ENCODE measurements around the gene TMED7.
A peak's percentile ranks its signal among the peaks of the same experiment; 100 is the strongest.
"Not testable (repeated sequence)": the region's sequence is repeated elsewhere in the genome, so short reads cannot be mapped to it uniquely, and the experiment has no call there.

Gene TMED7

DNA sequence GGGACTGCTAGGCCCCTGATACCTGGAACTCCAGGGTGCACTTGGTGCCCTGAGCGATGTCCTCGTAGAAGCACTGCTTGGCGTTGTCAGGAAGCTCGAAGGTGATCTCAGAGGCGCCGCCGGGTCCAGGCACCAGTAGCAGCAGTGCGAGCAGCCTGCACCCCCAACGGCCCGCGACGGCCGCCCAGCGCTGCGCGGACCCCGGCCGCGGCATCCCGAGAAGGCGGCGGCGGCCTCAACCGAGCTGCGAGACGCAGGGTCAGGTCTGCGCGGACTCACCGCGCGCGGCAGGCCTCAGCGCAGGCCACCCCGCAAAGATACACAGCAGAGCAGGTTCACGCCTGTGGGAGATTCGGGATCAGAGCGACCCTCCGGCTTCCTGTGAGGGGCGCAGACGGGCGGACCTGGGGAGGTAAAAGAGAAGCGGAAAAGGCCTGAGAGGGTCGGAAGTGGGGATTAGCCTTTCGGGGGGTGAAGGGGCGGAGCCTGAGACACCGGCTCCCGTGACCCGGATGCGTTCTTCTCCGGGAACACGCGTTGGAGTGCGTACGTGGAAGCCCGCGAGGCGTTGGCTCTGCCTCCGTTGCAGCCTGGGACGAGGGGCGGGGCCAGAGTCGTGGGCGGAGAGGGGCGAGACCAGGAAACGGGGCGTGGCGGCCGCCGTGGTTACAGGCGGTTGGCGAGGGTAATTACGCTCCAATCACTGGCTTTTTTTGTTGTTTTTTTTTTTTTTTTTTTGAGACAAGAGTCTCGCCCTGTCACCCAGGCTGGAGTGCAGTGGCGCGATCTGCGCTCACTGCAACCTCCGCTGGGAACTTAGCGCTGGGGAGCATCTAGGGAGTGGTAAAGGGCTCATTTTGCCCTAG, at the start of gene TMED7:
Gene TMED7 (minus strand): TSS at position 458 of the 866 bp plus-strand sequence. CDS start 244 bp downstream, at position 214.
- DNase-seq = peak; percentile 86

DNA sequence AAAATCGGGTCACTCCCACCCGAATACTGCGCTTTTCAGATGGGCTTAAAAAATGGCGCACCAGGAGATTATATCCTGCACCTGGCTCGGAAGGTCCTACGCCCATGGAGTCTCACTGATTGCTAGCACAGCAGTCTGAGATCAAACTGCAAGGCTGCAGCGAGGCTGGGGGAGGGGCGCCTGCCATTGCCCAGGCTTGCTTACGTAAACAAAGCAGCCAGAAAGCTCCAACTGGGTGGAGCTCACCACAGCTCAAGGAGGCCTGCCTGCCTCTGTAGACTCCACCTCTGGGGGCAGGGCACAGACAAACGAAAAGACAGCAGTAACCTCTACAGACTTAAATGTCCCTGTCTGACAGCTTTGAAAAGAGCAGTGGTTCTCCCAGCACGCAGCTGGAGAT, 48.9 kb upstream of the TMED7 start:
- DNase-seq = not testable (repeated sequence)

DNA sequence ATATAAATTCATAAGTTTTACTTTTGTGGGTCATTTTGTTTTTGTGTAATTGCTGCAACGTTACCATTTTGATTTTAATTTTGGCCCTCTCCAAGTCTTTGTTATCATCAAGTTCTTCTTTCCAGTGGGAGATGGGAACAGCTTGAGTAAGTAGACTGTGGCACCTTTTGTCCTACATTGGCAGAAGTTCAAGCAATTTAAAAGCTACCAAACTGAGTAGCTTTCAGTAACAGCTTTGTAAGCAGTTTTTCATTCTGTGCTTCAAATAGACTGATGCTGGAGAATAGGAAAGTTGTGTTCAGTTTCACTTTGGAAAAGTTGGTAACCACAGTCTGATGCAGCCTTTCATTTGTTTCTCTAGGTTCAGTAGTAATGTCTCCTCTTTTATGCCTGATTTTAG, 47.8 kb upstream of the TMED7 start:
- DNase-seq = no peak

DNA sequence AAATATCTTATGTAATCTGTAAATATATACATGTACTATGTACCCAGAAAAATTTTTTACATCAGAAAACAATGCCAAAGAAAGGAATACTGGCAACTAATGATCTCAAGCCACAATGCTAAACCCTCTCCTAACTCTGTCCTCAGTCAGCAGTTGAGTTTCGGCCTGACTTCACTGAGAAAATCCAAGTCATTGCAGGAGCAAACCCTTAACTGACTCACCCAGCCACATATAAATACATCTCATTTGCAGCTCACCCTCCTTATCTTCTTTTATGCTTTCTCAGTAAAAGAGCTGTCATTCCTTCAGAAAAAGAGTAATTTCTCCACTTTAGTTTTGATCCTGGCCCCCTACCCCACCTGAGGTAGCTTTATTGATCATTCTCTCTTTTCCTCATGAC, 46.1 kb upstream of the TMED7 start:
- no peak for DNase-seq

DNA sequence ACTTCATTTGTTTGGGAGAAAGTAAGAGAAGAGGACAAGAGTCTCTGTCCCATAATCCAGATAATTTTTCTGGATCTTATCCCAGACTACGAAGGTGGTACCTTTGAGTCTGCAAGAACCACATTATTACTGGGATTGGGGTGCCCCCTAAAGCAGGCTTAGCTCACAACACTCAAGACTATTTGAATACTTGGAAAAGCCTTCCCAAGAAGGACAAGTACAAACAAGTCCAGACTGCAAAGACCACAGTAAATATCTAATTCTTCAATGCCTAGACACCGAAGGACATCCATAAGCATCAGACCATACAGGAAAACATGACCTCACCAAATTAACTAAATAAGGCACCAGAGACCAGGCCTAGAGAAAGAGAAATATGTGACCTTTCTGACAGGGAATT, 40.2 kb upstream of the TMED7 start:
- DNase-seq = no peak

DNA sequence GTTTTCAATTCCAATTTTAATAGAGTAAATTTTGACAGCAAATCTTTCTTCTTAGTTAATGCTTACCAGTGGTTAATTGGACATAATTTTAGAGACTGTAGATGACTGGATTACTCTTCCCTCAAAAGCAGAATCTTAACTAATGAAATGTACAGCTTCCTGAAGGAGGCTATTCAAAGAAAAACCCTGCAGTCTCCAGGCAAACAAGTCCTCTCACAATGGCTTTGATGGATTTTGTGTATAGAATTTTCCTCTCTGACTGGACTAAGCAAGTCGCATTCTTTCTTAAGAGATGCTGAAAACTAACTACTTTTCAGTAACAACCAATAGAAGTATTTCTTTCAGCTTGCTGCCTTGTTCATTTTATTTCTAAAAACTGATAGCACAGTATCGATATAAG, 35.7 kb upstream of the TMED7 start:
- DNase-seq = no peak

DNA sequence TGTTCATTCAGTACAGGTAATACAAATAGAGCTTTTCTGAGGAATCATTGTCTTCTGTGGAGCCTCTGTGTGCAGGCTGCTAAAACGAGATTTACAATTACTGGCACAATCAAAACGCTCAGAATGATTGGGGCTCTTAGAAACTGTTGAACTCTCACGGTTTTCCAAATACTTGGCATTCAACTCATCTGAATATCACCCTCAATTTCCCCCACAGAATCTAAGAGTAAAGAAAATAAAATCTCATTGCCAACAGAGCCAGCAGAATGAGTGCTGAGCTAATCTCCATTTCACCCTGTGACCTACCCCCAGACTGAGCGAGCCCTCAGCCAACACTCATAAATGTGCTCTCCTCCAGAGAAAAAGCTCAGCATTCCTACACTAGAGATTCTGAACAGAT, 35.3 kb upstream of the TMED7 start:
- DNase-seq = no peak

DNA sequence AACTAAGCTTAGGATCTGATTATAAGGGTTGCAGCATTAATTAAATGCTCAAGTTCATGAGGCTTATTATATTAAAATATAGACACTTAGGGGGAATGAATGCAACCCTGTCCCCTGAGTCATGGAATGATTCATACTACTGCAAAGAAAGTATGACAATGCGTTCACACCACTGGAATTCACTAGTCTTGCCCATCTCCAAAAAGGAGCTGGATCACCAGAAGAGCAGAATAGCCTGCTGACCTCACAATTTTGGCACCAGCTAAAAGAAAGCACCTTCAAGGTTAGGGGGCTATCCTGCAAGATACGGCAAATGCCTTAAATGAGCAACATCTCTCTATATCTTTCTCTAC, 32.0 kb upstream of the TMED7 start:
- no peak for DNase-seq

DNA sequence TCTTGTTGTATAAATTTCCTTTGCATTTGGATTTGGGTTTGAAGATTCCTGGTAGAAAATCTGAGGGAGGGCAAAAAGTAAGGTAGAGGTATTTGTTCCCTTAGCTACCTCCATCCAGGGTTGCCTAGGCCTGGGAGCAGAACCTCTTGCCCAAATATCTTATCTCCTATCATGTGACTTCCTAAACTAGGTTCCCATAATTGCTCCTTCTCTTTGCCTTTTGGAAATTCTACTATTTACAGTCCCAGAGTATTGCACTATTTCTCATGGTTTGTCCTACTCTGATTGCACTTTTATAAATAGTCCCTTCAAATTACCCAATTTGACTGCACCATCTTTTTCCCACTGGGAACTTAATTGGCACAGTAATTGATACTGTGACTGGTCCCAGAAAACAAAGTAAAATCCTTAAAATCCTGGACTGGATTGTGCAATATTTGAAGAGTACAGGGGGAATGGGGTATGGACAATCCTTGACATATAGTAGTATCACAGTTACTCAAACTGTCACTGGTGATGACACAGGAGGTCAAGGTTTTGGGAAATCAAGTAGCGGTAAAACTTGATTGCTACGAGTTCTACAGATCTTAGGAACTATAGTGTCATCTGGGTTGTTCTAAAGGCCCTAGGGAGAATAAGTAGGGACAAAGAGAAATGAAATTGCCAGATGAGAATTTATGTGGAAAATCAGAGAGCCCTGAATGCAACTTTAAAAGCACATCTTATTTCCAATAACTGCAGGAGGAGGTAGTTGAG, 31.5 kb upstream of the TMED7 start:
- no peak for DNase-seq

DNA sequence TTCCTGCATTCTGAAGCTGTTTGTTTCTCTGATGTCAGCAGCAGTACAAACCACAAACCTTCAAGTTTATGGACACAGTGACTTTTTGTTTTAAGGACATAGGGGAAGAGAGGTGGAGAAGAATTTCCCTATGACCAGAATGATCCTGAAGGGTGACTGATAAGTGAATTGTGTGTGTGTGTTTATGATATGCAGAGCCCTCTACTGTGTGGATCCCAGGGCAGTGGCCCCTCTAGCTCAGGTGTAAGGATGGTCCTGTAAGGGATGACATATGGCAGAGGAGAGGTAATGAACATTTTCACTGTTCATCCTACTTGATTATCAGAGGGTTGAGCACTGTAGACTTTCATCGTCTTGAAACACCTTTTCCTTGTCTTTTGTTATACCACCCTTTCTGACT, 30.6 kb upstream of the TMED7 start:
- DNase-seq = no peak

DNA sequence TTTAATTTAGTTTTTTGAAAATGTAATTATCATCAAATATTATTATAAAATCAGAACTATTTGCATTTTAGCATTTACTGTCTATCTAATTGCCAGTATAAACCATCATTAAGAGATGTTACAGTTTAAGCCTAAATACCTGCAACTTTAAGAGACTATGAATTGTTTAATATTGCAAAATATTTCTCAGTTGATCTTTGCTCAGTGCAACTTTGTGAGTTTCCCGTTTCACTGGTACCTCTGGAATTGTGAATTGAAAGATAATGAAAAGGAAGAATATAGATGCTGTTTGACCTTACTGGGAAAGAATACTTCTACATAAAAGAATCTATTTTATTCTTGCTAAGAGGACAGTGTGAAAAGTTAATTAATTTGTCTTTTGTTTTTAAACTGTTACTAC, 30.2 kb upstream of the TMED7 start:
- DNase-seq = no peak

DNA sequence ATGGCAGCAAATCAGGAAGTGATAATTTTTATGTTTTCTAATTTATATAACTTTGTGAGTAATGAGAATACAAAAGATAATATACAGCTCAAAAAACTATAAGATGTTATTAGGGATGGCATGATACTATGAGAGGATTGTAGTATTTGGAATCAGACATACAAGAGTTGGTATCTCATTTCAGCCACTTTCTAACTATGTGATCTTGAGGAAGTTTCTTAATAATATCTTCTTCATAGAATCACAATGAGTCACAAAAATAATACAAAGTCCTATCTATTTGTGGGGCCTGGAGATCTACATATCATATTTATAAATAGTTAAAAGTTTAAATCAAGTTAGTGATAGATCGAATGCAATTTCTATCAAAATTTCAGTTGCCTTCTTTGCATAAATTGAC, 23.7 kb upstream of the TMED7 start:
- no peak for DNase-seq

DNA sequence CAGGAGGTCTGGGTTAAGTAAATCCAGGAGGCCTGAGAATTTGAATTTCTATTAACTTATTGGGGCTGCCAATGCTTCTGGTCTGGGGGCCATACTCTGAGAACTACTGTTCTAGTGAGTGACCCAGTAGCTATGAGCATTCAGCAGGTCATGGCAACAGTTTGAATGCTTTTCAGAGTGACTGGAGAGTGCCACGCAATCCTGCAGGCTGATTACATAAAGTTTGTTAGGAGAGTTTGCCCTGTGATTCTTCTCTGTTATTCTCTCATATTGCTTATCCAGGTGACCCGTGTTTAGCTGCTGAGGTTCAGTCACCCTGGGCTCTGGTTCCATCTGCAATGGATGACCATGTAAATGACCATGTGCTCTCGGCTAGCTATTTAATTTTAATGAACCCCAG, 22.2 kb upstream of the TMED7 start:
- DNase-seq = no peak

DNA sequence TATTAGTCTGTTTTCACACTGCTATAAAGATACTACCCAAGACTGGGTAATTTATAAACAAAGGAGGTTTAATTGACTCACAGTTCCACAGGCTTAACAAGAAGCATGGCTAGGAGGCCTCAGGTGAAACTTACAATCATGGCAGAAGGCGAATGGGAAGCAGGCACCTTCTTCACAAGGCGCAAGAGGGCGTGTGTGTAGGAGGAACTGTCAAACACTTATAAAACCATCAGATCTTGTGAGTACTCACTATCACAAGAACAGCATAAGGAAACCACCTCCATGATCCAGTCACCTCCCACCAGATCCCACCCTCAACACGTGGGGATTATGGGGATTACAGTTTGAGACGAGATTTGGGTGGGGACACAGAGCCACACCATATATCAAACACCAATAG, 19.6 kb upstream of the TMED7 start:
- not testable (repeated sequence) for DNase-seq

DNA sequence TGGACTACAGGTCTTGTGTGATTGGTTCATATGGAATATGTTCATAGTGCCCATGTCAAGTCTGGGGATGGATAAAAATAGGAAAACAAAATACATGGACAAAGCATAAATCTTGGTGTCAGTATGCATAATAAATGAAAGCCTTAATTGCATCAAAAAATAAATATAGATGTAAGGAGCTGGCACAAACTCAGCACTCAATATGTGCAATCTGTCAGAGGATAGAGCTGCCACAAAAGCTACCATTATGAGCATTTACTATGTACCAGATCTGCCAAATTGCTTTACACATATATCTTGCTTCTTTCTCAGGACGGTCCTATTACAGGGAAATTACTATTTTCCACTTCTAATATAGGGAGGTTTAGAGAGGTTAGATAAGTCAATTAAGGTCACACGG, 18.2 kb upstream of the TMED7 start:
- DNase-seq = no peak

DNA sequence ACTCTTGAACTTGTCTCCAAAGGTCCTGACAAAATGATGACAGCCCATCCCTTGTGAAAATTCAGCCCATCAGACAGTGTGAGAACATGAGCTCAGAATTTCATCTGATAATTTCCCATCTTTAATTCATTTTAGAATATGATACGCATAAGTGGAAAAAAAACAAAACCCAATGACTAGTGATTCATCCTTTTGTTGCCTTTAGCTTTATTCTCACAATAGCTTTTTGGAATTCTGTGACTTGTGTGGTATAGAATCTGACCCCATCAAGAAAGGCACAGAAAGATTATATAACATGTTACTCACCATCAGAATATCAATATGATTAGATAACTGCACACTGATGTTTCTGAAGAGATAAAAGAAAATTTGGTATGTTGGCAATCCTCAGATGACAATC, 16.1 kb upstream of the TMED7 start:
- DNase-seq = no peak

DNA sequence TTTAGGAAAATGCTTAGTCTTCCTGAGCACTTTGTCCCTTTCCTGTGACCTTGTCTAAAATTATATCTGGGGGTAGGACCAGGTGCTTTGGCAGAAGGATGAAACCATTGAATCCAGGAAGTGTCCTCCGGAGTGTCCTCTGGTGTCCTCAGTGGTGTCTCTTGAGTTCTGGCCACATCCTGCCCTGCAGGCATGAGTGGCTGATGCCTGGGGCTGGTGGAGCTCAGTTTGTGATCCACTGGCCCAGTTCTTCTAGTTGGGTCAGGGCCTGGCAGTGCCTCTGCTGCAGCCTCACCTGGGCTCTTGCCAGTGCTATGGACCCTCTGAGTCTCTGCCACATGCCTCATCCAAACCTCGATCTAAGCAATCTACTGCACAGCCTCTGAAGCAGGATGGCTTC, 14.4 kb upstream of the TMED7 start:
- no peak for DNase-seq

DNA sequence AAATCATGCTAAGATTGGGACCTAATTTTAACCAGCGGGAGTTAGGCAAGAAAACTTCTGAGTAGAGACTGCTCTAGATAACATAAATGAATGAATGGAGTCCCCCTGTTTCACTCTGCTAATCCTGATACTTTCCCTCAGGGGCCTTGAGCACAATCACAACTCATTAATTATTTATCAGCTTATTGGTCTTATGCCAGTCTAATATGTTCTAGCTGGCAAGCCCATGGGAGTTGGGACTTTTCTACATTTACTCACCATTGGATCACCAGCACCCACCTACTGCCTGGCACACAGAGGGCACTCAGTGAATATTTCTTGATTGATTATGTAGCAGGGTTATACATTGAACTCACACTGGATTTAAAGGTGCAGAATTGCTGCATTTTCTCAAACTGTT, 13.5 kb upstream of the TMED7 start:
- no peak for DNase-seq

DNA sequence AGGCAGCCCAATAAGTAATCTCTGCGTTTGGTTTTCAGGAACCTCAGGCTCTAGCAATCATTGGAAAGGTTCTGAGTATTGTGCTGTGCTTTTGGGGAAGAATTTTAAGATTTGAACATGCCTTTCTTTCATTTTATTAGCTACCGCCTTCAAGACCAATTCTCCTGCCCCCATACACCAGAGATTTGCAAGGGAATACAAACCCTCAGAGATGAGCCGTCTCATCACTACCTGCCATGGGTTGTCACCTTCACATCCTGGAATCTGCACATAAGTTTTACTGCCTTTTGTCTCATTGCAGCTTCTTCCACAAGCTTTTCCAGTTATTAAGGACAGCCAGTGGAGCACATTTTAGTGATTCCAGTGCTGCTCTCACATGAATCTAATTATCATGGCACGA, 11.7 kb upstream of the TMED7 start:
- DNase-seq = no peak

DNA sequence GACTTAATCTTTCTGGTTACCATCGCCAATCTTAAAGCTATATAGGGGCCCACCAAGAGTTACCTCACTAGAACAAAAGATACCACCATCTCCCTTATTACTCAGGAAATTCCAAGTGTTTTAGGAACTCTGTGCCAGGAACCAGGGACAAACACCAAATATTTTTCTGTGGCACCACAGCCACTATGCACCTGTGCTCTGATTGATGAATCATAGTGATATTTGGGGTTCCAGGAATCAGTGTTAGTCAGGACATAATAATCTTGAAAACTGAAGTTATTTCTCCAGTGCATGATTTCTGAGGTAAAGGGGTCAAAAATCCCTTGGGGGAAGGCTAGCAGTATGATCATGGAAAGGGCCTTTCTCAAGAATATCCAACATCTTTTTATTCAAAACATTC, 10.2 kb upstream of the TMED7 start:
- DNase-seq = no peak

DNA sequence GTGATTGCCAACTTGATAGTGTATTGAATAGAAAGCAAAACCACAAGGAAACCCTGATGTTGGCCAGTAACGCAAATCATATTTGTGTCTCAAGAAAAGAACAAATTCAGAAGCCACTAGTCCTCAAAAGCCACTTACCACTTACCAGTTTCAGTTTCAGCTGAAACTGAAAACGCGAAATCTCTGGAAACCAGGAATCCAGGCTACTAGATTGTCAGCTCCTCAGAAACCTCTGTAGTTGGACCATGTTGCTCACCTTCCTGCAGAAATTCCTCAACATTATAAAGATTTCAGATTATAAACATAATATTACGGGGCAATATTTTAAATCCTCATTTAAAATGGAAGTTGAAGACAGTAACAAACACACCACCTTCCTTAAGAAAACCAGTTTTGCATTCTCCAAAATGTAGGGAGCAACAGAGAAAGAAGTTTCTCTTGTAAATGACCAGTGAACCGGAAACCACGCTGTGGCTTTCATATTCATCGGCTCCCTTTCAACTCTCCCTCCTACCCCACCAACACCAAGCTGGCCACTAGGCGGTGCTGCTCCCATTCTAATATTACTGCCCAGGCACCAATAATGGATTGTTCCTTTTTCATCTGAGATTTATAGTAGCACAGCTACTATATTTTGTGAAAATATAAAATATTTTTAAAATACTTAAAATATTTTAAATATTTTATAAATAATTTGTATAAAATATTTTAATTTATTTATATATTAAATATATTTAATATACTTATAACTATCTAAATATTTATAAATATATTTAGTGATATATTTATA, 8.7 kb upstream of the TMED7 start:
- peak; percentile 69 for DNase-seq

DNA sequence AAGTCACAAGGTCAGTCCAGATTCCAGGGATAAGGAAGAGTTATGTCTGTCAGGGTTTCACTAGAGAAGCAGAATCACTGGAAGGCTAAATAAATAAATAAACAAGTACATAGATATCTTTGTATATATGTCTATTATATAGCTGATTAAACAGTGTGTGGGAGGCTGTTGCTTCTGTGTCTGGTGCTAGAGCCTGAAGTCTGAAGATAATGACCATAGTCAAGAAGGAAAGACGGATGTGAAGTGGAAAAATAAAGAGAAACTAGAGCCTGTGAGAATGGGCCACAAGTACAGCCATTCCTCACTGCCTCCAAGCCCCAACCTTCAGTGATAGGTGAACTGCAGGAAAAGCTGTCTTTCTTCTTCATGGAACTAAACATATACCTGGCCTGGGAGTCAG, 4.1 kb upstream of the TMED7 start:
- DNase-seq = no peak

DNA sequence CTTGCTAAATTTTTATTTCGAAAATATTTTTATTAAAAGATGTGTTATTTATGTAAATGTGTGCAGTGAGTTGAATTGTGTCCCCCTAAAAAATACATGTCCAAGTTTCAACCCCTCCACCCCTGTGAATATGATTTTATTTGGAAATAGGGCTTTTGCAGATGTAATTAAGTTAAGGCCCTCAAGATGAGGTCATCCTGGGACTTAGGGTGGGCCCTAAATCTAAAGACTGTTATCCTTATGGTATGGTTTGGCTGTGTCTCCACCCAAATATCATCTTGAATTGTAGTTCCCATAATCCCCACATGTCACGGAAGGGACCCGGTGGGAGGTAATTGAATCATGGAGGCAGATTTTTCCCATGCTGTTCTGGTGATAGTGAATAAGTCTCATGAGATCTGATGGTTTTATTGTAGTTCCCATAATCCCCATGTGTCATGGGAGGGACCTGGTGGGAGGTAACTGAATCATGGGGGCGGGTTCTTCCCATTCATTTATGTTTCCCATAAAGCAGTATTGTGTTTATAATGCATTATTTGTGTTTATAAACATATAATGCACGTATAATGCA, 1.5 kb upstream of the TMED7 start:
- DNase-seq = no peak
